GM20431 (cell line): ENCODE results near the gene ASNSD1.

ENCODE experiments used
- in situ Hi-C: fragments of 300-500 bp; cut with MseI, MboI; formaldehyde crosslinking; loops from one replicate; pipeline ENCODE4 v1.15.0; 2020; ENCODE audit warnings: low sequenced_read_pairs; ENCODE audit not compliant: unreplicated experiment

ASNSD1 gene

GRCh38 chr2:189661148-189661956 is at the start of gene ASNSD1:
ASNSD1 (plus strand) TSS chr2:189661459; CDS start chr2:189666133, 4,674 bp downstream.
- in situ Hi-C loops = loop anchor here (25.0 kb wide), 1 partner anchor 401 kb away; the partner anchor contains the start of gene MSTN

GRCh38 chr2:189613077-189613636 is 48.1 kb upstream of the ASNSD1 start:
- in situ Hi-C loops = no loop called here

DNA sequence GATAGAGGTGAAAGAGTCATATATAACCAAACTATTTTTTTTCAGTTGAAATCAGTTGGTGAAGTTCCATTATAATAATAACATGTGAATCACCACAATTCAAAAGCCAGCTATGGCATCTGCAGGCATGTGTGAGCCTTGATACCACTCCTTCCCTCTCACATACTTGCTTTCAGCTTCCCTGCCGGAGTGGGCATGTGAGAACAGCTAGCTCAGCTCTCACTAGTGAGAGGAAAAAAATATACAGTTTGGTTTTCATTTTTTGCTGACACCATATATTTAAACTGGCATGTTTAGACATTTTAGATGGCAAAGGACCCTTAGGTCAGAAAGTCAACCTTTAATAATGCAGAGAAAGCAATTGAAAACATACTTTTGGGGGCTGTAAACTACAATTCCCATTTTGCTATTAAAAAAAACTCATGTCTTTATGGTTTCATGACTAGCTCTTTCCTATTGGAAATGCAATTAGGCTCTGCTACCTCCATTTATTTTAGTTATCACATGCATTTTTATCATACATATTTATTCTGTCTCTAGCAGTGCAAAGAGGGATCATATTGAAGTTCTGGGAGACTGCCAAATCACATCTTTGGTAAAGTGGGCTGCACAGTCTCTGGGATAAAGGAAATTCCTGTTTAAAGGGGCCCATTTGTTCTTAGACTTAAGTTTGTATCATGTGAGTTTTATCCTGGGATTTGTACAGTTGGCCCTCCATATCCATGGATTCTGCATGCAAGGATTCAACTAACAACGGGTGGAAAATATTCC is 47.4 kb upstream of the ASNSD1 start:
- in situ Hi-C loops = no loop called here

DNA sequence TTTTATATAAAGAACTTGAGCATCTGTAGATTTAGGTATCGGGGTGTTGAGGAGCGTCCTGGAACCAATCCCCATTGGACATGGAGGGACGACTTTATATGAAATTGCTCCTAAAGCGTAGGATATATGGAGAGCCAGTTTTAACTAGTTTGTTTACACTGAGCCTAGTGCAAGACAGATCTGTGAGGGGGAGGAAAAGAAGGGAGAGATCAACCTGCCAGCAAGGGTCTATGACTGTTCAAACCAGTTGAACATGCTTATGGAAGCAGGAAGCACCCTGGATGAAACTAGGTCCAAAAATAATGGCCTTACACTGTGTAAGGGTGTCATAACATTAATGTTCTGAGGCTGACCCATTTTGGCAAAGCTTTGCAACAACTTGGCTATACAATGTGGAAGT is 46.7 kb upstream of the ASNSD1 start:
- in situ Hi-C loops = no loop called here

GRCh38 chr2:189618197-189618596 is 43.1 kb upstream of the ASNSD1 start:
- in situ Hi-C loops = no loop called here

GRCh38 chr2:189621781-189622180 is 39.5 kb upstream of the ASNSD1 start:
- in situ Hi-C loops = no loop called here

DNA sequence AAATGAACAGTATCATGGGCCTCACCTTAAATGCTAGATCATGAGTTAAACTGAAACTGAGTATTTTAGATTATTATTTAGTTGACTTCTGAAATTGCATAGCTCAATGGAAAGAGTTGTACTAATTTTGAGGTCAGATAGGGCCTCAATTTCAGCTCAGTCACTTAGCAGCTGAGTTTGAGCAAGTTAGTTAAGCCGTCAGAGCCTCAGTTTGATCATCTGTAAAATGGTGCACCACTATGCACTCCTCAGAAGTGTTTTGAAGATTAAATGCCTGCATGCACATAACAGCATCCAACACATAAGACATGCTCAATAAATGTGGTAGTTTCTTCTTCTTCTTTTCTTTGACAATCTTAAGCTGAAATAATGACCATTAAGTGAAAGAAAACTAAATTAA is 38.2 kb upstream of the ASNSD1 start:
- in situ Hi-C loops = no loop called here

DNA sequence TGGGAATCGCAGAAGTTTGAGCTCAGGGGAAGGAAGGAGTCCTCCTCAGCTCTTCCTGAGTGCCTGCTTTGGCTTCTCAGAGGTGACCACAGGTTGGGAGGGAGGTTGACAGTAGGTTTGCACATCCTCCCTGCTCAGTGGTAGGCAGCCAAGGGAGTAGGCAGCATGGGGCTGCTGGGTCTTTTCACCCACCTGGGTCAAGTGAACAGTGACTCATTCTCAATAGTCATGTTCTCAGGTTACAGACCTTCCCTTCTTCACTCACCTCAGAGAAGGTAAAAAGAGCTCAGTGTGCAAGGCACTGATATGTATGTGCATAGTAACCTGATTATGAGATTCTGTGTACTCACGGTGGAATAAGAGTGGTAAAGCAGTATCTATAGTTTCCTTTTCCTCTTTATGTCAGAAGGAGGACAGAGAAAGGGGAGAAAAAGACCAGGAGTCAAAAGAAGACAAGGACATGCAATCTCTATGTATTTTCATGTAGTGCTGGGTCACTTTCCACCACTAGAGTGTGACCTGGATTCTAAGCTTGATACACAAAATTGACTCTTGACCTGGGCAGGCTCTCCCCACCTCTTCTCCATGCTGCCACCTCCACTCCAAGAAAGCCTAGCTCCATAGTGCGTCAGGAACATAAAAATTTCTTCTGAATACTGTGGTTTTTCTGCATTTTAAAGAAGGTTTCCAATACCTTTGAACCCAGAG is 36.5 kb upstream of the ASNSD1 start:
- in situ Hi-C loops = no loop called here

- in situ Hi-C loops = no loop called here
Observed at GRCh38 chr2:189625636-189626035, 35.6 kb upstream of the ASNSD1 start.

GRCh38 chr2:189627789-189628188 is 33.5 kb upstream of the ASNSD1 start:
- in situ Hi-C loops = no loop called here

DNA sequence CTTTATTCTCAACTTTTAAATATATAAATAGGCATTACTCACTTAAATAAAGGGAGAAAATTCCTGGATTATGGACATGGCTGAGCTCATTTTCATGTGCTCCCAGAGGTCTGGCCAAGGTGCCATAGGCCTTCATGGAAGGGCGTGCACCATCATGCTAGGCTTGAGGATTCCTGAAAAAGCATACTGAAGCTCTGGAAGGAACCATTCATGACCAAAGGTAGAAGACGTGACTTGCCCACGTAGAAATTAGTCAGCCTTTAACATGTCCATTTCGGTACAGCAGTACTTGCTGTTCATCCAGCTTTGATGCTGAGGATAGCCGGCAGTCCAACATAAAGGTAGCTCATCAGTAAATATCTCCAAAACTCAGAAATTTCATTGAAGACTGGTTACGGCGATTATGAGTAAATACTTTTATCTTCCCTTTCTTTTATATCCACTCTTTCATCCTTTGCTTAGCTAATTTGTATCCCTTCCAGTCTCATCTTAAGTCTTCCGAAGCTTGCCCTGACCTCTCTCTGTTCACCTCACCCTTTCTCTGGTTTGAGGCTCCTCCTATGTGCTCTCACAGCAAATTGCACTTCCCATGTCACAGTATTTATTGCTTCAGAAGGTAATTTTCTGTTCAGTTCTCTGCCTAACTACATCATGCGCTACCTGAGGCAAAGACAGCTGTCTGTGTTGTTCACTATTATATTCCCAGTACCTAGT is 32.3 kb upstream of the ASNSD1 start:
- in situ Hi-C loops = no loop called here

- in situ Hi-C loops = no loop called here
Observed at GRCh38 chr2:189629531-189630453, 31.5 kb upstream of the ASNSD1 start.

GRCh38 chr2:189631849-189632248 is 29.4 kb upstream of the ASNSD1 start:
- in situ Hi-C loops = no loop called here

GRCh38 chr2:189633392-189633811 is 27.9 kb upstream of the ASNSD1 start:
- in situ Hi-C loops = no loop called here

- in situ Hi-C loops = no loop called here
Observed at GRCh38 chr2:189635353-189635752, 25.9 kb upstream of the ASNSD1 start.

DNA sequence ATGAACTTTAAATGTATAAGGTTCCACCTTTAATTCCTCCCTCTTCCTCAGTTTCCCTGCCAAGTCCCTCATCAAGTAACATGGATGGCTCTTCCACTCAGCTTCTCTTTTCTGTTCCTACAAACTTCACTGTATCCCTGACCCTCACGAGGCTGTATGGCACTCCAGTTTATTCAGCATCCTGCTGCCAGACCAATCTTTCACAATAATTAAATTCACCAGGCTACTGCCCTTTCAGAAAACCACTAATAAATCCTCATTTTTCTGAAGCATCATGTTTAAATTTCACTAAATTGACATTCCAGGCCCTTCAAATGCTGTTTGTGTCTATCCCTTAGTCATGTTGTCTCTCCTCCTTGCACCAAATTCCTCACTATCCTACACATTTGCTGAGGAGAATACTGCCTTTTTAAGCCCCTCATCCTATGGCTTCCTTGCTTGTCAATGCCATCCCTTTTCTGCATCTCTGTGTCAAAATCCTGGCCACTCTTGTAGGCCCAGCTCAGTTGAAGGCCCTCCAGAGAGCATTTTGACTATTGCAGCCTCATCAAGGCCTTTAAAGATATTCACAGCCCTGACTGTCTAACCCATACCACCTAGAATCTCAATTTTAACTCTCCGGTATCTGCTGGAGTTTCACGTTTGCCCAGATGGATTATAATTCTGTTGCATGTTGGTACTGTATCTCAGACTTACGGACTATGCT is 22.8 kb upstream of the ASNSD1 start:
- in situ Hi-C loops = no loop called here

DNA sequence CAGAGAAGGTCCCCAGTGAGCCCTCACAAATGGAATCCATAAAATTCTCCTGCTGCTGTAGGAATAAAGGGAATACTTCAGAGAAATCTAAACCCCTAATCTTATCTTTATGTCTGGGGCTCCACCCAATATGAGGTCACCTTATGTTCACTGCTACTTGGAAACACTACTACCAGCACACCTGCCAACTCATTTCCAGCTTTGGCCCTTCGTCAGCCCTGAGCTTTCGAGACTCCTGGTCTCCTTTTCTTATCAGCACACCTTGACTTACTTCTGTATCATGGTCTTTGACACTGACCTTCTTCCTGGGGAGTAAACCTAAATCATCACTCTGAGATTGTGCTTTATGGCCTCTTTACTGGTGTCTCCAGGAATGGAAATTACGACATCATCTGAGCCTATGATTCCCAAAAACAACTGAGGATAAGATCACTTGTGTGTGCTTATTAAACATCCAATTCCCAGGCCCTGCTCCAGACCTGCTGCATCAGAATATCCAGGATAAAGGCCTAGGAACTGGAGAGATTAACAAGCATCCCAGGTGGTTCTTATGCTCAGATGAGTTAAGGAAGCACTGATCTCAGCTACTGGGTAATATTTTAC is 22.2 kb upstream of the ASNSD1 start:
- in situ Hi-C loops = no loop called here

GRCh38 chr2:189641002-189641401 is 20.3 kb upstream of the ASNSD1 start:
- in situ Hi-C loops = no loop called here
